ENCODE results near the gene CTAGE15.
"Not testable (repeated sequence)": the region's sequence is repeated elsewhere in the genome, so short reads cannot be mapped to it uniquely, and the experiment has no call there.

The CTAGE15 gene

GRCh38 chr7:143588183-143588582 is 16.6 kb downstream of the CTAGE15 start:
- not testable (repeated sequence) for H3K9ac ChIP-seq (ENCODE audit: low read depth, low read length); H3K36me3 ChIP-seq (ENCODE audit: insufficient read depth, low read length); H3K27ac ChIP-seq (ENCODE audit: low read depth, low read length); H3K4me1 ChIP-seq (ENCODE audit: insufficient read depth, low read length); H3K4me3 ChIP-seq (ENCODE audit: low read length); H3K27me3 ChIP-seq (ENCODE audit: insufficient read depth, low read length); H3K9me3 ChIP-seq (ENCODE audit: insufficient read depth, low read depth, low read length)
- no CpG with 5 or more reads among the region's 3 CpGs for WGBS

DNA sequence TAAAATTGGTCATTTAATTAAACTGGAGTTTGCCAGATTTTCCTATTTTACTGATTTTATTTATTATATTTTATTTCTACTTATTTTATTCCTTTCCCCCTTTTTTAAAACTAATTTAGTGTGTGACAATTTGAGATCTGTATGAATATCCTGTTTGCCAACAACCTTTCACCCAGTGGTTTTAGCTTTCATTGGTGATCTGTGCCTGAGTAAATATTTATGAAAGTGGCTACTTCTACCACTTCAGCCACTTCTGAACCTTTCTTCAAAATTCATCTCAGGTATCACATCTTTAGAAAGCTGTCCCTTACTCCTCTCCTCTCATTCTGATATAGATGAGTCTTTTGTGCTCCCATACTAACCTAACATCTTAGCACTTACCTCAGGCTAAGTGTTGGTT is 18.3 kb downstream of the CTAGE15 start:
- H3K9me3 ChIP-seq (ENCODE audit: insufficient read depth, low read depth, low read length); H3K36me3 ChIP-seq (ENCODE audit: insufficient read depth, low read length); H3K9ac ChIP-seq (ENCODE audit: low read depth, low read length); H3K4me1 ChIP-seq (ENCODE audit: insufficient read depth, low read length); H3K4me3 ChIP-seq (ENCODE audit: low read length); H3K27ac ChIP-seq (ENCODE audit: low read depth, low read length); H3K27me3 ChIP-seq (ENCODE audit: insufficient read depth, low read length): not testable (repeated sequence)

DNA sequence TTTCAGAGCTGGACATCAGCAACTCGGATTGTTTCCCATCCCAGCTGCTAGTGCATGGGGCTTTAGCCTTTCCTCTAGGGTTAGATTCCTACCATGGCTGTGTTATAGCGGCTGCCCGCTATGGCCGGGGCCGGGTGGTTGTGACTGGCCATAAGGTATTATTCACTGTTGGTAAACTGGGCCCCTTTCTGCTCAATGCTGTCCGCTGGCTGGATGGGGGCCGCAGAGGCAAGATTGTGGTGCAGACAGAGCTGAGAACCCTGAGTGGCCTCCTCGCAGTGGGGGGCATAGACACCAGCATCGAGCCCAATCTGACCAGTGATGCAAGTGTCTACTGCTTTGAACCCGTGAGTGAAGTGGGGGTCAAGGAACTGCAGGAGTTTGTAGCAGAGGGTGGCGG is 26.5 kb downstream of the CTAGE15 start:
- not testable (repeated sequence) for H3K9me3 ChIP-seq (ENCODE audit: insufficient read depth, low read depth, low read length); H3K4me3 ChIP-seq (ENCODE audit: low read length); H3K27ac ChIP-seq (ENCODE audit: low read depth, low read length); H3K36me3 ChIP-seq (ENCODE audit: insufficient read depth, low read length); H3K27me3 ChIP-seq (ENCODE audit: insufficient read depth, low read length); H3K9ac ChIP-seq (ENCODE audit: low read depth, low read length); H3K4me1 ChIP-seq (ENCODE audit: insufficient read depth, low read length)
- WGBS = 100% methylated on average over 2 of the region's 11 CpGs

GRCh38 chr7:143603549-143603948 is 31.9 kb downstream of the CTAGE15 start:
- H3K4me1 ChIP-seq (ENCODE audit: insufficient read depth, low read length); H3K4me3 ChIP-seq (ENCODE audit: low read length); H3K9me3 ChIP-seq (ENCODE audit: insufficient read depth, low read depth, low read length); H3K27me3 ChIP-seq (ENCODE audit: insufficient read depth, low read length); H3K27ac ChIP-seq (ENCODE audit: low read depth, low read length); H3K9ac ChIP-seq (ENCODE audit: low read depth, low read length); H3K36me3 ChIP-seq (ENCODE audit: insufficient read depth, low read length): not testable (repeated sequence)
- WGBS = no CpG with 5 or more reads among the region's 2 CpGs

- not testable (repeated sequence) for H3K9me3 ChIP-seq (ENCODE audit: insufficient read depth, low read depth, low read length); H3K4me1 ChIP-seq (ENCODE audit: insufficient read depth, low read length); H3K36me3 ChIP-seq (ENCODE audit: insufficient read depth, low read length); H3K27me3 ChIP-seq (ENCODE audit: insufficient read depth, low read length); H3K9ac ChIP-seq (ENCODE audit: low read depth, low read length); H3K27ac ChIP-seq (ENCODE audit: low read depth, low read length); H3K4me3 ChIP-seq (ENCODE audit: low read length)
- no CpG with 5 or more reads among the region's 1 CpG for WGBS
Measured at GRCh38 chr7:143606088-143606487, 34.5 kb downstream of the CTAGE15 start.

GRCh38 chr7:143615545-143615944 is 43.9 kb downstream of the CTAGE15 start:
- not testable (repeated sequence) for H3K27ac ChIP-seq (ENCODE audit: low read depth, low read length); H3K9me3 ChIP-seq (ENCODE audit: insufficient read depth, low read depth, low read length); H3K4me1 ChIP-seq (ENCODE audit: insufficient read depth, low read length); H3K36me3 ChIP-seq (ENCODE audit: insufficient read depth, low read length); H3K4me3 ChIP-seq (ENCODE audit: low read length); H3K9ac ChIP-seq (ENCODE audit: low read depth, low read length); H3K27me3 ChIP-seq (ENCODE audit: insufficient read depth, low read length)
- WGBS = 68% methylated on average over 2 of the region's 6 CpGs

DNA sequence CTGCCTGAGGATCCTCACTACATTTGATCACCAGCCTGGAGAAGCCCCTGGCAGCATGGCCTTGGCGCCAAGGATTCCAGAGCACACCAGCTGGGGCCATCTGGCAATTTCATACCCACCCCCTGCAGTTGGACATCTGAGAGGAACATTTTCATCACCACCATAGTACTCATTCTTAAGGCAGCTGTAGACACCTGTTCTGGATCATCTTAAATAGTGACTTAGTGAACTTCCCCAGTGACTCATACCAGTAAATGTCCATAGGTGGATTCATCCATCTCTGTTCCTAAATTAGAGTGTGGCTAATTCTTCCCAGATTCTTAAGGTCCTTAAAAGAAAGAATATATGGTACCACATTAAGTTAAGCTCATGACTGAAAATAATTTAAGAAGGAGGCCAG is 45.6 kb downstream of the CTAGE15 start:
- not testable (repeated sequence) for H3K9ac ChIP-seq (ENCODE audit: low read depth, low read length); H3K27me3 ChIP-seq (ENCODE audit: insufficient read depth, low read length); H3K27ac ChIP-seq (ENCODE audit: low read depth, low read length); H3K4me3 ChIP-seq (ENCODE audit: low read length); H3K36me3 ChIP-seq (ENCODE audit: insufficient read depth, low read length); H3K9me3 ChIP-seq (ENCODE audit: insufficient read depth, low read depth, low read length); H3K4me1 ChIP-seq (ENCODE audit: insufficient read depth, low read length)
- WGBS = no CpG with 5 or more reads among the region's 1 CpG

DNA sequence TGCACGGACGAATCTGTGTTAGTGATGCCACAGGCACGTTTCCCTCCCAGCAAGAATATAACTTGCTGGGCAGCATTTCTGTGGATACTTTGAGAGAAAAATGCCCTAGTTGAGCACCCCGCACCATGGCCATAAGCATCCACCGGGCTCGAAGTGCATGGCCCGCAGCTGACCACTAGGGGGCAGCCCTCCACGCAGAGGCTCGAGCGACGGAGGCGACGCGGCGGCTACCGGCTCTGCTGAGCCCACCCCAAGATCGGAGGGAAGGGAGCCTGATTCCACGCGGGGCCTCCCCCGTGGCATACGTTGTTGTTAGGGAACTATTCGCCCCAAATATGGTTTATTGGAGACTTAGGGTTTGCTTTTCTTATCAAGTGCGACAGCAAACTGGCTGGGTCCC is 48.5 kb downstream of the CTAGE15 start:
- not testable (repeated sequence) for H3K27me3 ChIP-seq (ENCODE audit: insufficient read depth, low read length); H3K4me3 ChIP-seq (ENCODE audit: low read length); H3K9me3 ChIP-seq (ENCODE audit: insufficient read depth, low read depth, low read length); H3K27ac ChIP-seq (ENCODE audit: low read depth, low read length); H3K9ac ChIP-seq (ENCODE audit: low read depth, low read length); H3K36me3 ChIP-seq (ENCODE audit: insufficient read depth, low read length); H3K4me1 ChIP-seq (ENCODE audit: insufficient read depth, low read length)
- no CpG with 5 or more reads among the region's 23 CpGs for WGBS

- not testable (repeated sequence) for H3K4me1 ChIP-seq (ENCODE audit: insufficient read depth, low read length); H3K4me3 ChIP-seq (ENCODE audit: low read length); H3K27me3 ChIP-seq (ENCODE audit: insufficient read depth, low read length); H3K9me3 ChIP-seq (ENCODE audit: insufficient read depth, low read depth, low read length); H3K36me3 ChIP-seq (ENCODE audit: insufficient read depth, low read length); H3K27ac ChIP-seq (ENCODE audit: low read depth, low read length); H3K9ac ChIP-seq (ENCODE audit: low read depth, low read length)
- WGBS = no CpG with 5 or more reads among the region's 38 CpGs
Measured at GRCh38 chr7:143620646-143621045, 49.0 kb downstream of the CTAGE15 start, which contains the start of gene TCAF2. TCAF2 (plus strand) TSS chr7:143620974.

DNA sequence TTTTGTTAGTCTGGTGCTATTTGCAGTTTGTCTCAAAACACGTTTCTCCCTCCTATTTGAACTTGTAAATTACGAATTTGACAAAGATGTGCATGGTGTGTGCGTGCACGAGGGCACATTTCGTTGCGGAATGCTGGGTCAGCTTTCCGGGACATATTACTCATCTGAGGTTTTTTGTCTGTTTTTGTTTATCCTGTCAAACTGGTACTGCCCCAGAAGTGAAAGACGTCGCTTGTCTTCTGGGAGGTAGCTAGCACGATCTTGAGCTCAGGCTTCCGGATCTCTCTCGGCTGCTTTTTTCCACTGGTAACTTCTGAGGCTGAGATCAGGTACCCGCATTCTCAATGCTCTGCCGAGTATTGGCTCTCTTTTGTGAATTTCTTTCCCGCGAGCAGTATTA is 49.6 kb downstream of the CTAGE15 start:
- not testable (repeated sequence) for H3K4me3 ChIP-seq (ENCODE audit: low read length); H3K9me3 ChIP-seq (ENCODE audit: insufficient read depth, low read depth, low read length); H3K27ac ChIP-seq (ENCODE audit: low read depth, low read length); H3K27me3 ChIP-seq (ENCODE audit: insufficient read depth, low read length); H3K9ac ChIP-seq (ENCODE audit: low read depth, low read length); H3K36me3 ChIP-seq (ENCODE audit: insufficient read depth, low read length); H3K4me1 ChIP-seq (ENCODE audit: insufficient read depth, low read length)
- WGBS = no CpG with 5 or more reads among the region's 16 CpGs

- not testable (repeated sequence) for H3K36me3 ChIP-seq (ENCODE audit: insufficient read depth, low read length); H3K9me3 ChIP-seq (ENCODE audit: insufficient read depth, low read depth, low read length); H3K4me3 ChIP-seq (ENCODE audit: low read length); H3K27me3 ChIP-seq (ENCODE audit: insufficient read depth, low read length); H3K4me1 ChIP-seq (ENCODE audit: insufficient read depth, low read length); H3K27ac ChIP-seq (ENCODE audit: low read depth, low read length); H3K9ac ChIP-seq (ENCODE audit: low read depth, low read length)
- WGBS = no CpG with 5 or more reads among the region's 17 CpGs
Measured at GRCh38 chr7:143622130-143622529, 50.5 kb downstream of the CTAGE15 start.
